Fibroblast of pulmonary artery (primary cell): ENCODE results near the gene GFOD1.

Source experiments
- DNase-seq: peaks from one replicate; pipeline ENCODE4 v3.0.0-alpha.2; 2010; ENCODE audit warnings: low read depth
- H3K4me3 ChIP-seq: replicated peaks from 2 replicates; pipeline ENCODE4 v1.5.1; 2011; ENCODE audit warnings: low read depth, mild to moderate bottlenecking, control low read depth, low read length, moderate library complexity
- TF ChIP-seq, protein P1 (sequence below): IDR thresholded peaks from 2 replicates; pipeline ENCODE4 v1.5.1; 2011; ENCODE audit warnings: mild to moderate bottlenecking, control low read depth, low read length, inconsistent platforms; ENCODE audit errors: missing control alignments

Gene GFOD1

DNA sequence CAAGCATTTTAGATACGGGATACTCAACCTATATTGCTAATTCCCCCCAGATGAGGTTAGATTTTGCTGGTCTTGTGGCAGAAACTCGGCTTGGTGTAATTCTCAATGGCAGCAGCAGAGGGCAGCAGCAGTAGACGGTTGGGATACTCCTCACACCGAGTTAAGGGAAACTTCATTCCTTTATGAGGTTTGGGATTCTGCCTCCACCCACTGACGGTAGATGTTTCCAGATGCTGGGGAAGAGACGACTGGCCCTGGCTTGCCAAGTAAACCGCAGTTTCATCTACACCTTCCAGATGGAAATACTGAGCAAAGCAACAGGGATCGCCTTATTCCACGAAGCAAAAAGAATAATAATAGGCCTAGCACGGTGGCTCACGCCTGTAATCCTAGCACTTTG lies 150.8 kb downstream of the GFOD1 start:
- TF ChIP-seq, protein P1, sequence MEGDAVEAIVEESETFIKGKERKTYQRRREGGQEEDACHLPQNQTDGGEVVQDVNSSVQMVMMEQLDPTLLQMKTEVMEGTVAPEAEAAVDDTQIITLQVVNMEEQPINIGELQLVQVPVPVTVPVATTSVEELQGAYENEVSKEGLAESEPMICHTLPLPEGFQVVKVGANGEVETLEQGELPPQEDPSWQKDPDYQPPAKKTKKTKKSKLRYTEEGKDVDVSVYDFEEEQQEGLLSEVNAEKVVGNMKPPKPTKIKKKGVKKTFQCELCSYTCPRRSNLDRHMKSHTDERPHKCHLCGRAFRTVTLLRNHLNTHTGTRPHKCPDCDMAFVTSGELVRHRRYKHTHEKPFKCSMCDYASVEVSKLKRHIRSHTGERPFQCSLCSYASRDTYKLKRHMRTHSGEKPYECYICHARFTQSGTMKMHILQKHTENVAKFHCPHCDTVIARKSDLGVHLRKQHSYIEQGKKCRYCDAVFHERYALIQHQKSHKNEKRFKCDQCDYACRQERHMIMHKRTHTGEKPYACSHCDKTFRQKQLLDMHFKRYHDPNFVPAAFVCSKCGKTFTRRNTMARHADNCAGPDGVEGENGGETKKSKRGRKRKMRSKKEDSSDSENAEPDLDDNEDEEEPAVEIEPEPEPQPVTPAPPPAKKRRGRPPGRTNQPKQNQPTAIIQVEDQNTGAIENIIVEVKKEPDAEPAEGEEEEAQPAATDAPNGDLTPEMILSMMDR: peak; percentile 95
- peak; percentile 94 for DNase-seq
- H3K4me3 ChIP-seq: no peak overlapping the region

DNA sequence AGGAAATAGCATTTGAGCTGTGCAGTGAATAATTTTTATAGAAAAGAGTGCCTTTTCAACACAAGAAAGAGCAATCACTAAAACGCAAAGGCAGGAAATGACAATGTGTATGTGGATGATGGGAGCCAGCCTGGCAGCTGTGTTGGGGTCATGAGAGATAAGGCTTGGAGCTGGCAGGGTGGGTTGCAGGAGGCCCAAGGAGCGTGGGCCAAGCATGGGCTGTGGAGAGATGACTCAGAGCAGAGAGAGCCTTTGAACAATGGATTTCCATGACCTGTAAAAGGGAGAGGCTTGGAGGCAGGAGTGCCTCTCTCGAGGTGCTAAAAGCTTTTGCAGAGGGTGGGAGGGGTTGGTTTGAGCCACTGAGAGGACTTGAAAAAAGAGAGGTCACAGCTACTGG lies 152.4 kb downstream of the GFOD1 start:
- DNase-seq: peak; percentile 81
- TF ChIP-seq, protein P1: no peak
- no peak overlapping the region for H3K4me3 ChIP-seq

DNA sequence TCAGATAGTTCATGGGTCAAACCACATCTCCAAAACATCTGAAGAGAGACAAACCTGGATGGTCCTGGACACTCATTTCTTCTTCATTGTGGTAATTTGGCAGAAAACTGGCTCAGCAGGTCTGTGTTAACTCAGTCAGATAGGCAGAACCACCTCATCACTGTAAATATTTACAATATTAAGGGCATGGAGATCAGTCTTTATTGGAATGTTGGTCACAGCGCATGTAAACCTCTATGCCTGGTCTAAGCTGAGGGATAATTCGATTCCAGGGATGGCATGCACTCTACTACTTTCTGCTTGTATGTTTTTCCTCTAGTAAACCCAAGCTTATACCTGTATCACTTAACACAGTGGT lies 155.1 kb downstream of the GFOD1 start:
- no peak for DNase-seq
- H3K4me3 ChIP-seq: no peak overlapping the region
- TF ChIP-seq, protein P1: no peak

DNA sequence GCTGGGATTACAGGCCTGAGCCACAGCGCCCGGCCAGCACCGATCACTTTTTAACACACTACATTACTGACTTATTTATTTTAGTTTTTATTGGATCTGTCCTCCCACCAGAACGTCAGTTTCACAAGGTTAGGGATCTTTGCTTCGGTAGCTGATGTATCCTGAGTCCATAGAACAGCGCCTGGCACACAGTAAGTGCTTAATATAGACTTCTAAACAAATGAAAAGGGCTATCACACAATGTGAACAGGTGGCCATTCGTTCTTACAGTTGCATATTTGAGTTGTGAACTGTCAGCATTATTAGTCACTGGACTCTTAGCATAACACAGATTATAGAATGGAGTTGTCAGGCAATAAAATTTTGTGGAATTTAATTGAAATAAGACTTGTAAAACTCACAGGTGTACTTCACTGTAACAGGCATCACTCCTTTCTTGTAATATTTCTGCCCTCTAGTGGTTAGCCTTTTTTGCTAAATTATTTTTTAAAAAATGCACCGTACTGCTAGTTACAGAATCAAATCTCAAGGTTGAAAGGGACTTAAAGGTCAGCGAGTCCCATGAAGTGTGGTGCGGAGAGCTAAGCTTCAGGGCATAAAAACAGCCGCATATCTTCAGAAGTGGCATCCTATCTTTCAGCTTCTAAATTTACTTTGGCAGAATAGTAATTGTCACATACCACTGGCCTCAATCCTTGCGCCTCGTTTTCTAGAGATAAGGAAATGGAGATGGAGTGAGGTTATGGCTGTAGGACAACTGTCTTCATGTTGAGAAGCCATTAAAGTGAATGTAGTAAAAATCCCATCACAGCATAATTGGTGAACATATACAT lies 155.7 kb downstream of the GFOD1 start:
- TF ChIP-seq, protein P1: peak; percentile 63
- H3K4me3 ChIP-seq: no peak overlapping the region
- DNase-seq: peak; percentile 58

DNA sequence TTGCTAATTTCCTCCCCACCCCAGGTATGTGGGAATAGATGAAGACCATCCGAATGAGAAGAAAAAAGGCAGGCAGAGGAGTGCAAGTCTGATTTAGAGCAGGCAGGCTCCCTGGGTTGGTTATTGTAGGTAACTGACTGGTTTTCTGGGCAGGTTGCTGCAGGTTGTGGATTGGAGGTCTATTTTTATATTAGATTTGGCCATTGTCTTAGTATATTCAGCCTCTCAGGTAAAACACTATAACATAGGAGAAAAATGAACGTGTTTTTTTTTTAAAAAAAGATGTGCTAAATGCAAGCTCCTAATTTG lies 158.6 kb downstream of the GFOD1 start:
- TF ChIP-seq, protein P1: no peak

DNA sequence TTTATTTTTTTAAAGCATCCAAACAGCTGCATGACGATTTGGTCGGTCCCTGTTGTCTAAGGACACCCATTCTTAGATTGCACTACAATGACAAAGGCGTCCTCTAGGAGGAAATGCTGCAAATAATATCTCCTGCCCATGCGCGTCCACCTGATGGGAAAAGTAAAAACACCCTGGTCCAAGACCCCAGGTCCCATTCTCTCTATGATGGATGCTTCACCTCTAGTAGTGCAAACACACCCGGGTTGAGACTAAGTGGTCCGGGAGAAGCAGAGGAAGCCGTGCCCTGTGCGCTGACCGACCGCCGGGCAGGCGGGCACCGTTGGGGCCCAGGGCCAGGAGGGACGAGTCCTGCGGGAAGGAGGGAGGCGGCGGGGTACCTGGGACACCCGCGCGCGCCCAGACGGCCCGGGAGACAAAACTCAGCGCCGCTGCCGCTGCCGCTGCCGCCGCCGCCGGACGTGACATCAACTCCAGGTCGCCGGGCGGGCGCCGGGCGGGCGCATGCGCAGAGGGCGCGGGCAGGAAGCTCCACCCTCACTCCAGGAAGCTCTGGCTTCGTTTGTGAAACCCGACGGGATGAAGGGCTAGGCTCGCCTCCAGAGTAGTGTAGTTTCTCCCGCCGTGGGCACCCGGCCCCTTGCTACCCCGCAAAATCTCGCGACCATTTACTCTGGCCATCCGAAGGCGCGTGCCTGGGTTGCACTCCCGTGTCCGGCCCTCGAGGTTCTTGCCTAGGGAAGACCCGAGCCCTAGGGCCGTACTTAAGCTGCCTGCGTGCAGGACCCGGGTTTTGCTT lies 159.1 kb downstream of the GFOD1 start, which contains the start of gene TBC1D7:
Gene TBC1D7, minus strand, starts transcription at position 462 of the 799 bp plus-strand sequence. CDS start 1,639 bp downstream, outside the sequence.
- TF ChIP-seq, protein P1: peak; percentile 6
- H3K4me3 ChIP-seq: peak within 1 kb of the TSS; percentile 98
- peak; percentile 93 for DNase-seq

More for the DNA sequence above, 158.6 kb downstream of the GFOD1 start:
- no peak for DNase-seq
- H3K4me3 ChIP-seq: peak overlapping the region; percentile 98
